GM19397 (cell line): ENCODE measurements around the gene SERPINB2.
"Not testable (repeated sequence)": the region's sequence is repeated elsewhere in the genome, so short reads cannot be mapped to it uniquely, and the experiment has no call there.

Experiments used
- ATAC-seq: cut with Tn5 transposase; IDR thresholded peaks from one replicate; pipeline ENCODE4 v1.9.1; 2021; ENCODE audit warnings: mild to moderate bottlenecking, moderate library complexity; ENCODE audit not compliant: unreplicated experiment

The SERPINB2 gene

DNA sequence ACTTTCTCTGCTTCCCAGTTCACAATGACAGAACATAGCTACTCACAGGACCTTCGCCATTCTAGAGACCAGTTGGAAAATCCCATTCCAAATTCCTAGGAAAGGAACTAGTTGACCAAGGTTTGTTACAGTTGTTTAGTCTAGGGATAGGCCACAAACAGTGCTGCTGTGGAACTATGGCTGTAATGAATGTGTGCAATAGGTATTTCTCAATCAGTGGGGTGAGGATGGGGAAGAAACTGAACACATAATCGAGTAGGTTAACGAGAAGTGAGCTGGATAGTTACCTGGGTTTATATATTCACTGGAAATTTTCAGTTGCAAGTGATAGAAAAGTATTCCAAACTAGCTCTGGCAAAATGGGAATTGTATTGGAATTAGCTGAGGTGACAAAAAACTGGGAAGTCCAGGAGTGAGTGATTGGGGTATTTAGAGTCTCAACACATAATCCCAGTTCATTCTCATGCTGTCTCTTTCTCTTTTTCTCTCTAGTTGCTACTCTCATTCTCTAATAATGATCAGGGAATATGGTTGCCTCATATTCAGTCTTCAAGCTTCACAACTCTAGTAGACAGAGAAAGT, 43.4 kb downstream of the SERPINB2 start:
- no peak for ATAC-seq

DNA sequence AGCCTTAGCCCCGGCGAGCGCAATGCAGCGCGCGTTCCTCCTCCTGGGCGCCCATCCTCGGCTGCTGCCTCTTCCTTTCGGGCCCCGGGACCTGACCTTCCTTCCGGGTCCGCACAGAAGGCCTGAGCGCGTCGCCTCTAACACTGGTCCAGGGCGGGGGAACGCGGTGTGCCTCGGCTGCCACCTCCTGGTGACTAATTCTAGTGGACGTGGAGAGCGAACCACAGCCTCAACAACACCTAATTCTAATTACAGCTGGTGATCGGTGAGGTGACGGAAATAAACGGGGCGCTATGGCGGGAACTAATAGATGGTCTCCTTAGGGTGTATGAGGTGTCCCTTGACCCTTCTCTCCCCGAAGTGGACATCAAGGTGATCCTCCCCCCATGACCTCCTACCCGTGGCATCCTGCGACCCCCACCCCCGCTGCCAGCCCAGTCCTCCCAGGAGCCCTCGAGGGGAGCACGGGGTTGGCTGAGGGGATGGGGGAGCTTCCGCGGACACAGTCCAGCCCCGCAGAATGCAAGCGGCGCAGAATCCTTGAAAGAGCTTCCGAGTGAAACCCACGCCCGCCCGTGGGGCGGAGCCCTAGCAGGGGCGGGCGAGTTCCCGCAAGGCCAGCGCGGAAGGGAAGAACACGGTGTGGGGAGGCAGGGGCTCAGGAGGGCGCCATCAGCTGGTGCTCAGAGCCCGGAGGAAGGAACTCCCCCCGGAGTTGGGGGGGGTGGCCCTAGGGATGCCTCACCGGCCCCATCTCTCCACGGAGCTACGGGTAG, 48.8 kb downstream of the SERPINB2 start:
- ATAC-seq = peak; percentile 98

DNA sequence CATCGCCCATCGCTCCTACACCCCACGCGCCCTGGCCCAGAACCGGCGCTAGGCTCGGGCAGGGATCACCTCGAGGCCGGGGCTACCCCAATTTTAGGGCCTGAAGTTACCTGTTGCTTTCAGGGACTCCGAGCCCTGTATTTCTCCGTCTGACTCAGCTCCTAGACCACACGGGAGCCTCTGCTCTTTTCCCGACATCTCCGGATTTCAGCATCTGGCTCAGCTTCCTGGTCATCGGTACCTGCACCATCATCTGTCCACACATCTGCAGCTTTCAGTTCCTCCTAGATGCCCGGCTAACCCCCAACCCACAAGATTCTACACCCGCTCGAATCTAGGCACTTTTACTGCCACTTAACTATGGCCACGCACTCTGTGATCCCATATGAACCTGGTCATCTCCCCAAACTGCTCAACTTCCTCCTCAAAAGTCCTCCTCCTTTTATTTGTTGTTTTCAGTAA, 49.5 kb downstream of the SERPINB2 start:
- peak; percentile 11 for ATAC-seq

DNA sequence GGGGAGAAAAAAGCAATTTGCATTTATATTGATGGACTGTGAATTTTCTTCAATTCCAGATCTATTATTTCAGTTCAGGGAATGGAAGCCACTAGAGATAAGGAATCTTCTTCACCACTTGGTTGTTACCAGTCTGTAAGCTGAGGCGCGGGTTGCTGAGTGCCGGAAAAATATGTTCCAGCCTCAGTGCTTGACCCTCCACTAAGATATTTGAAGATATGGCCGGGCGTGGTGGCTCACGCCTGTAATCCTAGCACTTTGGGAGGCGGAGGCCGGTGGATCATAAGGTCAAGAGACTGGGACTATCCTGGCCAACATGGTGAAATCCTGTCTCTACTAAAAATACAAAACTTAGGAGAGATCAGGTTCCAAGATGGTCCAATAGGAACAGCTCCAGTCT, 52.5 kb downstream of the SERPINB2 start:
- no peak for ATAC-seq

DNA sequence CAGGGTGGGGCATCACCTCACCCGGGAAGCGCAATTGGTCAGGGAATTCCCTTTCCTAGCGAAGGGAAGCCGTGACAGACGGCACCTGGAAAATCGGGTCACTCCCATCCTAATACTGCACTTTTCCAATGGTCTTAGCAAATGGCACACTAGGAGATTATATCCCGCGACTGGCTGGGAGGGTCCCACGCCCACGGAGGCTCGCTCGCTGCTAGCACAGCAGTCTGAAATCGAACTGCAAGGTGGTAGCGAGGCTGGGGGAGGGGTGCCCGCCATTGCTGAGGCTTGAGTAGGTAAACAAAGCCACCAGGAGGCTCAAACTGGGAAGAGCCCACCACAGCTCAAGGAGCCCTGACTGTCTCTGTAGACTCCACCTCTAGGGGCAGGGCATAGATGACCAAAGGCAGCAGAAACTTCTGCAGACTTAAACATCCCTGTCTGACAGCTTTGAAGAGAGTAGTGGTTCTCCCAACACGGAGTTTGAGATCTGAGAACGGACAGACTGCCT, 53.1 kb downstream of the SERPINB2 start:
- ATAC-seq = not testable (repeated sequence)

DNA sequence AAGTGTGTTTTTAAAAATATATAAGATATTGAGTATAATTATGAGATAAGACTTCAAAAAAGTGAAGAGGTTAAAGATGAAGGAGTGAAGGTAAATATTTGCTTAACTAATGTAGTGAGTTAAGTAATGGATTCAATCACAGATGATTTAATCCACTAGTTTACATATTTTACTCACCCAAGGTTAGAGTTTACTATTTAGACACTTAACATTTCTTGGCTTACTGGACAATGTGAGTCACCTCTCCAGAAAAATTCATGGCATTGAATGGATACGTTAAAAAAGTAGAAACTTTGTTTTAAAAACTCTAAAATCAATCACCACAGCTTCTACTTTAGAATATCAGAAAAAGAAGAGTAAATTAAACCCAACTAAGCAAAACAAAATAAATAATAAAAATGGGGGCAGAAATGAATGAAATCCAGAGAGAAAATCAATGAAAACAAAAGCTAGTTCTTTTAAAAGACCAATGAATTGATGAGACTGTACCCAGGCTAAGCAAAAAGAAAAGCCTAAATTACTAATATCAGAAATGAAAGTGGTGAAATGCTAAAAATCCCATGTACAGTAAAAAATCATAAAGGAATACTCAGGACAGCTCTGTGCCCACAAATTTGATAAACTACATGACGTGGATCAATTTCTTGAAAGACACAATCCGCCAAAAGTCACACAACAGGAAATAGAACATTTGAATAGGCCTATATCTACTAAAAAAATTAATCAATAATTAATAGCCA, 59.7 kb downstream of the SERPINB2 start:
- no peak for ATAC-seq

DNA sequence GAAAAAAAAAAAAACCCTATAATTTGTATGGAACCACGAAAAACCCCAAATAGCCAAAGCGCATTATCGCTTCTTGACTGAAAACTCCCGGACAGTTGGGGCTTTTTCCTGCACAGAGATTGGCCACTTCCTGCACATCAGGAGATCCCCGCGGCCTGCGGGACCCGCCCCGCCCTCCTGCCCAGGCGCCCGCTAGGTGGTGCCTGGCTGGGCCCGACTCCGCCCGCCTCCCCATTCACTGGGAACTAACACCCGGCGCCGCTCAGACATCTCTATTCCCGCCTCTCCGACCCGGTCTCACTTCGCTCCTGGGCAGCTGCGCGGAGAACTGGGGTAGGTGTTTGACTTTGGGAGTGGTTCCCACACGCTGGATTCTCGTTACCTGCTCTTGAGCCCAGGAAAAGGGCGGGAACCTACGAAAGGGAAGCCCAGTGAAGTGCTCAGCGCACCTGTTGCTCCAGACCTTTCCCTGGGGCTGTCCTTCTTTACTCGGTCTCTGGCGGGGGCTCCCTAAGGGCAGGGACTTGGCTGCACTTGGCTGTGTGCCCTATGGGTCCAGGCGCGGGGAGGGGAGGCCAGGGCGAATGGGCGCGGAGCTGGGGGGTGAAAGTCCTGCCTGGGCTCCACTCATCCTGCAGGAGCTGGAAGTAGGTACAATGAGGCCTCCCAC, 61.7 kb downstream of the SERPINB2 start, which contains the start of gene HMSD:
TSS of gene HMSD (plus strand) at position 234 of the 670 bp plus-strand sequence. CDS start 4,155 bp downstream, outside the sequence.
- ATAC-seq = peak; percentile 91

DNA sequence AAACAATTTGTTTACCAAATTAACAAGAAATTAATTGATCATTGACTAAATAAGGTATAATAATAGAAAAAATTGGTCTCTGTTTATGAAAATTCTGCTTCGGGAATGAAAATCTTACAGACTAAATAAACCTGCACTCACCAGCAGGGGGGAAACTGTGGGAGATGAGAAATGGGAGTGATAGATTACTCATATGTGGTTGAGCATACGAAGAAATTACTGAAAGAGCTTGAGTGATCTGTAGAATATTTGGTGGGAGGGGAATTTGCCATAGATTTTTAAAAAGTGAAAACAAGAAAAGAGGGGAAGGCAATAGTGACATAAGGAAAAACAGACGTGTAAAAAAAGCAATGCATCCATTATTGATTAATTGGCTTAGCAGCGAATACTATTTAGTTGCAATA, 63.8 kb downstream of the SERPINB2 start:
- peak; percentile 32 for ATAC-seq
